HEK293 (cell line): Measurements from ENCODE around the gene IGF2R.

ENCODE experiments used
- CTCF ChIA-PET: fragments of 350-600 bp; formaldehyde crosslinking; extraction: SDS; loops from one replicate; lab custom pipeline; 2021; ENCODE audit warnings: antibody characterized with exemption; lab: Yijun Ruan, JAX
- POLR2A ChIA-PET: fragments of 300-600 bp; formaldehyde crosslinking; extraction: SDS; loops from one replicate; lab custom pipeline; 2020; ENCODE audit warnings: antibody characterized with exemption, inconsistent platforms; lab: Yijun Ruan, JAX
- H3K27ac ChIP-seq: fragments of 200-500 bp; sonication (Bioruptor generic); 2 replicates; pipeline ENCODE4 v1.5.1; 2014; ENCODE audit warnings: low read depth, low read length, control low read depth, inconsistent platforms; ENCODE audit errors: extremely low read depth
- H3K36me3 ChIP-seq, 2 experiments: fragments of 200-500 bp in 1 of 2; sonication (Bioruptor generic) in 1 of 2; 1 replicate in 1 of 2; 2 replicates in 1 of 2; pipeline ENCODE4 v1.5.1; 2014 to 2017; ENCODE audit warnings: inconsistent platforms in 2 of 2, low read length in 2 of 2; ENCODE audit not compliant: control insufficient read depth in 2 of 2, insufficient read depth in 1 of 2
- H3K4me1 ChIP-seq: fragments of 200-500 bp; sonication (Bioruptor generic); 2 replicates; pipeline ENCODE4 v1.5.1; 2014; ENCODE audit warnings: mild to moderate bottlenecking, low read length, inconsistent platforms; ENCODE audit not compliant: control insufficient read depth, insufficient read depth
- H3K4me3 ChIP-seq: 2 replicates; pipeline ENCODE4 v1.5.1; 2011; ENCODE audit warnings: low read depth, mild to moderate bottlenecking, control low read depth, low read length, moderate library complexity
- H3K9me3 ChIP-seq: fragments of 200-500 bp; sonication (Bioruptor generic); 2 replicates; pipeline ENCODE4 v1.5.1; 2014; ENCODE audit warnings: low read depth, low read length, inconsistent platforms; ENCODE audit not compliant: control insufficient read depth, insufficient read depth
- ATF2 ChIP-seq: fragments of 450-650 bp; formaldehyde crosslinking; IDR thresholded peaks from 2 replicates; pipeline ENCODE4 v1.5.1; 2016; ENCODE audit warnings: missing biosample characterization, missing genetic modification characterization, low read depth
- GFI1B ChIP-seq: fragments of 450-650 bp; formaldehyde crosslinking; IDR thresholded peaks from 2 replicates; pipeline ENCODE4 v1.5.1; 2016; ENCODE audit warnings: missing biosample characterization, missing genetic modification characterization
- KLF7 ChIP-seq: fragments of 450-650 bp; formaldehyde crosslinking; IDR thresholded peaks from 2 replicates; pipeline ENCODE4 v1.5.1; 2016; ENCODE audit warnings: missing biosample characterization, missing genetic modification characterization, borderline replicate concordance
- PRDM1 ChIP-seq: fragments of 450-650 bp; formaldehyde crosslinking; IDR thresholded peaks from 2 replicates; pipeline ENCODE4; 2016; ENCODE audit warnings: missing biosample characterization, missing genetic modification characterization
- SETDB1 ChIP-seq: IDR thresholded peaks from one replicate; pipeline ENCODE4 v1.6.1; 2017; ENCODE audit warnings: mild to moderate bottlenecking, low read length, moderate library complexity, mixed read lengths; ENCODE audit not compliant: insufficient read length
- ZBTB49 ChIP-seq: fragments of 450-650 bp; formaldehyde crosslinking; IDR thresholded peaks from 2 replicates; pipeline ENCODE4 v1.5.1; 2016; ENCODE audit warnings: missing biosample characterization, missing genetic modification characterization, low read depth
- ZFP3 ChIP-seq: fragments of 450-650 bp; formaldehyde crosslinking; IDR thresholded peaks from 2 replicates; pipeline ENCODE4 v1.5.1; 2016; ENCODE audit warnings: low read depth, missing biosample characterization, missing genetic modification characterization
- ZFP37 ChIP-seq: fragments of 450-650 bp; formaldehyde crosslinking; IDR thresholded peaks from 2 replicates; pipeline ENCODE4 v1.5.1; 2016; ENCODE audit warnings: missing biosample characterization, missing genetic modification characterization
- ZNF148 ChIP-seq: fragments of 450-650 bp; formaldehyde crosslinking; IDR thresholded peaks from 2 replicates; pipeline ENCODE4 v1.5.0; 2017; ENCODE audit warnings: missing biosample characterization, missing genetic modification characterization, borderline replicate concordance
- ZNF16 ChIP-seq: fragments of 450-650 bp; formaldehyde crosslinking; IDR thresholded peaks from 2 replicates; pipeline ENCODE4 v1.5.1; 2016; ENCODE audit warnings: low read depth, missing biosample characterization, missing genetic modification characterization
- ZNF214 ChIP-seq: fragments of 450-650 bp; formaldehyde crosslinking; IDR thresholded peaks from 2 replicates; pipeline ENCODE4 v1.5.1; 2017; ENCODE audit warnings: missing biosample characterization, mild to moderate bottlenecking, missing genetic modification characterization, borderline replicate concordance
- ZNF23 ChIP-seq: fragments of 450-650 bp; formaldehyde crosslinking; IDR thresholded peaks from 2 replicates; pipeline ENCODE4 v1.5.1; 2016; ENCODE audit warnings: missing biosample characterization, missing genetic modification characterization, borderline replicate concordance
- ZNF24 ChIP-seq: fragments of 450-650 bp; formaldehyde crosslinking; IDR thresholded peaks from 2 replicates; pipeline ENCODE4 v1.5.1; 2016; ENCODE audit warnings: missing biosample characterization, missing genetic modification characterization
- ZNF248 ChIP-seq: fragments of 450-650 bp; formaldehyde crosslinking; IDR thresholded peaks from 2 replicates; pipeline ENCODE4 v1.5.1; 2017; ENCODE audit warnings: missing biosample characterization, missing genetic modification characterization
- ZNF274 ChIP-seq, 2 experiments: fragments of 200-500 bp in 1 of 2; fragments of 450-650 bp in 1 of 2; sonication (Bioruptor generic) in 1 of 2; formaldehyde crosslinking in 1 of 2; IDR thresholded peaks; 2 replicates each; pipeline versions ENCODE4 v1.5.1 to v1.6.1; 2014 to 2016; ENCODE audit warnings: borderline replicate concordance in 1 of 2, inconsistent platforms in 1 of 2, low read length in 1 of 2, missing biosample characterization in 1 of 2, missing genetic modification characterization in 1 of 2
- ZNF324 ChIP-seq: fragments of 450-650 bp; formaldehyde crosslinking; IDR thresholded peaks from 2 replicates; pipeline ENCODE4 v1.5.1; 2016; ENCODE audit warnings: missing biosample characterization, missing genetic modification characterization
- ZNF350 ChIP-seq: fragments of 450-650 bp; formaldehyde crosslinking; IDR thresholded peaks from 2 replicates; pipeline ENCODE4 v1.5.0; 2017; ENCODE audit warnings: missing biosample characterization, mild to moderate bottlenecking, missing genetic modification characterization
- ZNF548 ChIP-seq: fragments of 450-650 bp; formaldehyde crosslinking; IDR thresholded peaks from 2 replicates; pipeline ENCODE4 v1.5.1; 2016; ENCODE audit warnings: missing biosample characterization, missing genetic modification characterization
- ZNF677 ChIP-seq: fragments of 450-650 bp; IDR thresholded peaks from 2 replicates; pipeline ENCODE4 v1.5.0; 2018; ENCODE audit warnings: missing biosample characterization, mild to moderate bottlenecking, missing genetic modification characterization, moderate library complexity
- ZNF707 ChIP-seq: fragments of 450-650 bp; formaldehyde crosslinking; IDR thresholded peaks from 2 replicates; pipeline ENCODE4 v1.5.1; 2016; ENCODE audit warnings: missing biosample characterization, missing genetic modification characterization
- TF ChIP-seq, protein P1 (sequence below): fragments of 450-650 bp; formaldehyde crosslinking; IDR thresholded peaks from 2 replicates; pipeline ENCODE4 v1.5.1; 2016; ENCODE audit warnings: missing biosample characterization, missing genetic modification characterization
- TF ChIP-seq, protein P2 (sequence below): fragments of 450-650 bp; formaldehyde crosslinking; IDR thresholded peaks from 2 replicates; pipeline ENCODE4; 2016; ENCODE audit warnings: missing biosample characterization, missing genetic modification characterization
- TF ChIP-seq, protein P3 (sequence below): fragments of 450-650 bp; formaldehyde crosslinking; IDR thresholded peaks from 2 replicates; pipeline ENCODE4 v1.5.1; 2017; ENCODE audit warnings: missing biosample characterization, missing genetic modification characterization
- TF ChIP-seq, protein P4 (sequence below): fragments of 450-650 bp; formaldehyde crosslinking; conservative IDR thresholded peaks from 2 replicates; pipeline ENCODE4 v1.5.1; 2016; ENCODE audit warnings: low read depth, missing biosample characterization, missing genetic modification characterization

The IGF2R gene

GRCh38 chr6:160116411-160116810, 147.5 kb downstream of the IGF2R start (continued):
- no peak for TF ChIP-seq ZBTB49
- no peak for TF ChIP-seq ZNF677
- TF ChIP-seq ZNF274 (IDR thresholded peaks at IDR 0.05; ENCODE audit: low read length), result no peak
- TF ChIP-seq ZNF274 (tag by site-specific recombination; IDR thresholded peaks at IDR 0.05; ENCODE audit: borderline replicate concordance), result no peak
- TF ChIP-seq, protein P1, sequence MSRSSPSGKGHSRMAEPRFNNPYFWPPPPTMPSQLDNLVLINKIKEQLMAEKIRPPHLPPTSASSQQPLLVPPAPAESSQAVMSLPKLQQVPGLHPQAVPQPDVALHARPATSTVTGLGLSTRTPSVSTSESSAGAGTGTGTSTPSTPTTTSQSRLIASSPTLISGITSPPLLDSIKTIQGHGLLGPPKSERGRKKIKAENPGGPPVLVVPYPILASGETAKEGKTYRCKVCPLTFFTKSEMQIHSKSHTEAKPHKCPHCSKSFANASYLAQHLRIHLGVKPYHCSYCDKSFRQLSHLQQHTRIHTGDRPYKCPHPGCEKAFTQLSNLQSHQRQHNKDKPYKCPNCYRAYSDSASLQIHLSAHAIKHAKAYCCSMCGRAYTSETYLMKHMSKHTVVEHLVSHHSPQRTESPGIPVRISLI (tag by site-specific recombination), result no peak
- no peak for TF ChIP-seq PRDM1
- no peak for TF ChIP-seq ZNF548
- TF ChIP-seq ZNF350, result no peak
- no peak for TF ChIP-seq KLF7 (tag by site-specific recombination)
- TF ChIP-seq ZFP37 (tag by site-specific recombination), result no peak
- no peak for TF ChIP-seq ZNF148 (tag by site-specific recombination)
- TF ChIP-seq, protein P2, sequence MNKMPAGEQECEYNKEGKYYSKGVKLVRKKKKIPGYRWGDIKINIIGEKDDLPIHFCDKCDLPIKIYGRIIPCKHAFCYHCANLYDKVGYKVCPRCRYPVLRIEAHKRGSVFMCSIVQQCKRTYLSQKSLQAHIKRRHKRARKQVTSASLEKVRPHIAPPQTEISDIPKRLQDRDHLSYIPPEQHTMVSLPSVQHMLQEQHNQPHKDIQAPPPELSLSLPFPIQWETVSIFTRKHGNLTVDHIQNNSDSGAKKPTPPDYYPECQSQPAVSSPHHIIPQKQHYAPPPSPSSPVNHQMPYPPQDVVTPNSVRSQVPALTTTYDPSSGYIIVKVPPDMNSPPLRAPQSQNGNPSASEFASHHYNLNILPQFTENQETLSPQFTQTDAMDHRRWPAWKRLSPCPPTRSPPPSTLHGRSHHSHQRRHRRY, result no peak
- TF ChIP-seq, all 188 proteins: peak for 0

GRCh38 chr6:160117137-160117536, 148.3 kb downstream of the IGF2R start:
- peaks cover 0 to 19% of the 10 kb centered on the region in 2 experiments; a peak in 1 of 3 replicates for H3K36me3 ChIP-seq
- CTCF ChIA-PET, result no interaction called here
- POLR2A ChIA-PET, result no interaction called here
- no peak for TF ChIP-seq ZNF16 (tag by site-specific recombination)
- TF ChIP-seq ZNF24, result no peak
- no peak for TF ChIP-seq ZNF23 (tag by site-specific recombination)
- TF ChIP-seq ZFP3, result no peak
- TF ChIP-seq ZNF707, result no peak
- TF ChIP-seq, protein P3, sequence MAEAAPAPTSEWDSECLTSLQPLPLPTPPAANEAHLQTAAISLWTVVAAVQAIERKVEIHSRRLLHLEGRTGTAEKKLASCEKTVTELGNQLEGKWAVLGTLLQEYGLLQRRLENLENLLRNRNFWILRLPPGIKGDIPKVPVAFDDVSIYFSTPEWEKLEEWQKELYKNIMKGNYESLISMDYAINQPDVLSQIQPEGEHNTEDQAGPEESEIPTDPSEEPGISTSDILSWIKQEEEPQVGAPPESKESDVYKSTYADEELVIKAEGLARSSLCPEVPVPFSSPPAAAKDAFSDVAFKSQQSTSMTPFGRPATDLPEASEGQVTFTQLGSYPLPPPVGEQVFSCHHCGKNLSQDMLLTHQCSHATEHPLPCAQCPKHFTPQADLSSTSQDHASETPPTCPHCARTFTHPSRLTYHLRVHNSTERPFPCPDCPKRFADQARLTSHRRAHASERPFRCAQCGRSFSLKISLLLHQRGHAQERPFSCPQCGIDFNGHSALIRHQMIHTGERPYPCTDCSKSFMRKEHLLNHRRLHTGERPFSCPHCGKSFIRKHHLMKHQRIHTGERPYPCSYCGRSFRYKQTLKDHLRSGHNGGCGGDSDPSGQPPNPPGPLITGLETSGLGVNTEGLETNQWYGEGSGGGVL (tag by site-specific recombination), result no peak
- TF ChIP-seq SETDB1, result no peak
- no peak for TF ChIP-seq ZNF214 (tag by site-specific recombination)
- no peak for TF ChIP-seq GFI1B
- no peak for TF ChIP-seq ZNF248 (tag by site-specific recombination)
- no peak for TF ChIP-seq ZNF324 (tag by site-specific recombination)
- TF ChIP-seq, protein P4, sequence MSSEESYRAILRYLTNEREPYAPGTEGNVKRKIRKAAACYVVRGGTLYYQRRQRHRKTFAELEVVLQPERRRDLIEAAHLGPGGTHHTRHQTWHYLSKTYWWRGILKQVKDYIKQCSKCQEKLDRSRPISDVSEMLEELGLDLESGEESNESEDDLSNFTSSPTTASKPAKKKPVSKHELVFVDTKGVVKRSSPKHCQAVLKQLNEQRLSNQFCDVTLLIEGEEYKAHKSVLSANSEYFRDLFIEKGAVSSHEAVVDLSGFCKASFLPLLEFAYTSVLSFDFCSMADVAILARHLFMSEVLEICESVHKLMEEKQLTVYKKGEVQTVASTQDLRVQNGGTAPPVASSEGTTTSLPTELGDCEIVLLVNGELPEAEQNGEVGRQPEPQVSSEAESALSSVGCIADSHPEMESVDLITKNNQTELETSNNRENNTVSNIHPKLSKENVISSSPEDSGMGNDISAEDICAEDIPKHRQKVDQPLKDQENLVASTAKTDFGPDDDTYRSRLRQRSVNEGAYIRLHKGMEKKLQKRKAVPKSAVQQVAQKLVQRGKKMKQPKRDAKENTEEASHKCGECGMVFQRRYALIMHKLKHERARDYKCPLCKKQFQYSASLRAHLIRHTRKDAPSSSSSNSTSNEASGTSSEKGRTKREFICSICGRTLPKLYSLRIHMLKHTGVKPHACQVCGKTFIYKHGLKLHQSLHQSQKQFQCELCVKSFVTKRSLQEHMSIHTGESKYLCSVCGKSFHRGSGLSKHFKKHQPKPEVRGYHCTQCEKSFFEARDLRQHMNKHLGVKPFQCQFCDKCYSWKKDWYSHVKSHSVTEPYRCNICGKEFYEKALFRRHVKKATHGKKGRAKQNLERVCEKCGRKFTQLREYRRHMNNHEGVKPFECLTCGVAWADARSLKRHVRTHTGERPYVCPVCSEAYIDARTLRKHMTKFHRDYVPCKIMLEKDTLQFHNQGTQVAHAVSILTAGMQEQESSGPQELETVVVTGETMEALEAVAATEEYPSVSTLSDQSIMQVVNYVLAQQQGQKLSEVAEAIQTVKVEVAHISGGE (tag by site-specific recombination), result no peak
- no peak for TF ChIP-seq ATF2 (tag by site-specific recombination)

More at GRCh38 chr6:160117137-160117536, 148.3 kb downstream of the IGF2R start:
- Histone ChIP-seq H3K27ac (no peak overlapping the region), H3K4me1 (no peaks in the 10 kb centered on the region), H3K4me3 (no peak overlapping the region), H3K9me3 (no peaks in the 10 kb centered on the region)
